ENCODE data around the gene KIF21A.
"Not testable (repeated sequence)": the region's sequence is repeated elsewhere in the genome, so short reads cannot be mapped to it uniquely, and the experiment has no call there.

The KIF21A gene

GRCh38 chr12:39332661-39333175, 110.2 kb downstream of the KIF21A start:
- no peak for DNase-seq

DNA sequence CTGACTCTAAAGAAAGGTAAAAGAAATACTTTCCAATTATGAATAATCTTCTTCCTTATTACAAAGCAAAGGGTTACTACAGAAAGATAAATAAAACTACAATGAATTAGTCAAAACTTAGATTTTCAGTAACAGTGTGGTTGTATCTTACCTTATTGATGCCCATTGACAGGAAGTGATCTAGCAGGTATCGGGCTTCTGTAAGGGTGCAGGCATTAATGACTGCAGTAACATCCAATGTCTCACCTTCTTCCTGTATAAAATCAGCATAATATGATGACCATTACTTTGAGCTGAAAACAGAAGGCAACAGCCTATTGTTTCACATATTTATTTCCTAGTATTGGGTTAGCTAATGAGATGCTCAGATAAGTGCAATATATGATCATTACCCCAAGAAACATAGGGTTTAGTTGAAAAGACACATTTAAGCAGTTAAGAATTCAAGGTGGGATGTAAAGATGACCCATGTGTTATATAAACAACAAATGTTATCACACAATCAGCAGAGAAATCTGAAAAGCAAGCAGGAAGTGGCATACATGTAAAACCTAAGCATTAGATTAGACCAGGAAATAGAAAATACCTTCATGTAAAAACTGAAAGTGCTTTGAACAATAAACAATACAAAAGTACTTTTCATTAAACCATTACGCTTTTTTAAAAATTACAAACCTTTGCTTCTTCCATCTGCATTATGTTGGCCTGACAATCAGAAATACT, 111.2 kb downstream of the KIF21A start:
- DNase-seq = no peak

- no peak for DNase-seq
Observed at GRCh38 chr12:39329876-39330275, 113.0 kb downstream of the KIF21A start.

DNA sequence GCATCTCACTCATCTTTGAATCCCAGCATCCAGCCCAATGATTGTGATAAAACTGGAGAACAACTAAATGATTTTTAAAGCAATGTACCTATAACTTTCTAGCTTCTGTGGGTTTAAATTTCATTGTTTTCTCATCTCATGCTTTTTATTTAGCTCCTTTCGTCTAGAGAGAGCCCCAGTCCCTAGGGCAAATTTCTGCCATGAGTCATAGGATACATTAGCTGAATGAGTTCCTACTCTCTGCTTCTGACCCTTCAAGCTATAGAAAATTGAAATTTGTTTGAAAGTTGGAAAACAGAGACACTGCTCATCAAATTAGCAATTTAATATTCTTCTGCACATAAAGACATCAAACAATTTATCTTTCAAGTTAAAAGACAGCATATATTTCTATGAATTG, 113.9 kb downstream of the KIF21A start:
- no peak for DNase-seq

DNA sequence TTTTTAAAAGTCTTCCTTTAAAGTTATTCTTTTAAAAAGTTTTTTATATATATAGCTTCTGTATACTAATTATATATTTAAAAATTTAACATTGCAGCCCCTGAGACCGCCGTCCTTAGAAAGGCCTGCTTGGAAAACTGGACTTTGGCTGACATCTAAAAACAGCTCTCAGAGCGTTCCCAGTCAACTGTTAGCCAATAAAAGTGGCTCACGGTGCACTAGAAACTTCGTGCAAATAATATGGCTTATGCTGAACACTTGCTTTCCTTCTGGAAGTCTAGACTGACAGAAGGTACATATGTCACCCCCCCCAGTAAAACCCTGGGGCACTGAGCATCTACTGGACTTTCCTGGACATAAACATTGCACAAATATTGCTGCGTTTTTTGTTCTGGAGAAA, 115.0 kb downstream of the KIF21A start:
- no peak for DNase-seq

- no peak for DNase-seq
Observed at GRCh38 chr12:39327510-39327909, 115.4 kb downstream of the KIF21A start.

- DNase-seq = no peak
Observed at GRCh38 chr12:39319180-39319579, 123.7 kb downstream of the KIF21A start.

GRCh38 chr12:39314547-39314946, 128.4 kb downstream of the KIF21A start:
- DNase-seq = no peak

- DNase-seq = no peak
Observed at GRCh38 chr12:39309516-39309915, 133.4 kb downstream of the KIF21A start.

- DNase-seq = no peak
Observed at GRCh38 chr12:39301422-39301821, 141.5 kb downstream of the KIF21A start.

- no peak for DNase-seq
Observed at GRCh38 chr12:39300799-39301198, 142.1 kb downstream of the KIF21A start.

DNA sequence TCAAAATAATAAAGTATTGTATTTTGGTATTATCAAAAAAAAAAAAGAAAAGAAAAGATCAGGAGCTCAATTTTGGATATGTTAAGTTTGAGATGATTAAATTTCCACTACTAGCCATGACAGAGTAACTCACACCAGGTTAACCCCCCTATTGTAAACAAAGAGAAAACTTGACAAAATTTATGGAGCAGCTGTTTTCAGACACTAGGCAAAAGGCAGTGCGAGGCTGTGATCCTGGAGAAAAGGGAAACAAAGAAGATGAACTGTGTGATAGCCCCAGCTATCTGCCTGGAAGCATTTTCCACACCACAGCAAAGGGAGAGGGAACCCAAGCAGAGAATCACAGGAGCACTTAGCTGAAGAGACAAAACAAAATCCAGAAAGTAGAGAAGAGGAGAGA, 145.0 kb downstream of the KIF21A start:
- DNase-seq = no peak

DNA sequence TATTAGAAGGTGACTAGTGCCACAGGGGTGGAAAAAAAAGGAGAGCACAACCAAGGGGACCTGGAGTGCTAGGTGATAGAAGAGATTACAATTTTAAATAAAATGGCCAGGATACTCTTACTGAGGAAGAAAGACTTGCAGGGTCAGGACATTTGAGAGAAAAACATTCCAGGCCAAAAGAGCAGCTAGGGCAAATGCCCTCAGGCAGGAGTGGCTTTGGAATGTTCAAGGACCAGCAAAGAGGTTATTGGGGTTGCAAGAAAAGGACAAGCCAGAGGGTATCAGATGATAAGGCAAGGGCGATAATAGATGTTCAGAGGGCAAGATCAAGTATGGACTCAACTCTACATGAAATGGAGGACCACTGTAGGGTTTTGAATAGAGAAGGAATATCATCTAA, 146.4 kb downstream of the KIF21A start:
- no peak for DNase-seq

- DNase-seq = not testable (repeated sequence)
Observed at GRCh38 chr12:39295593-39295992, 147.3 kb downstream of the KIF21A start.

GRCh38 chr12:39294715-39295114, 148.2 kb downstream of the KIF21A start:
- DNase-seq = no peak

GRCh38 chr12:39292125-39292630, 150.7 kb downstream of the KIF21A start:
- no peak for DNase-seq

- no peak for DNase-seq
Observed at GRCh38 chr12:39287817-39288216, 155.1 kb downstream of the KIF21A start.

- no peak for DNase-seq
Observed at GRCh38 chr12:39287409-39287808, 155.5 kb downstream of the KIF21A start.

DNA sequence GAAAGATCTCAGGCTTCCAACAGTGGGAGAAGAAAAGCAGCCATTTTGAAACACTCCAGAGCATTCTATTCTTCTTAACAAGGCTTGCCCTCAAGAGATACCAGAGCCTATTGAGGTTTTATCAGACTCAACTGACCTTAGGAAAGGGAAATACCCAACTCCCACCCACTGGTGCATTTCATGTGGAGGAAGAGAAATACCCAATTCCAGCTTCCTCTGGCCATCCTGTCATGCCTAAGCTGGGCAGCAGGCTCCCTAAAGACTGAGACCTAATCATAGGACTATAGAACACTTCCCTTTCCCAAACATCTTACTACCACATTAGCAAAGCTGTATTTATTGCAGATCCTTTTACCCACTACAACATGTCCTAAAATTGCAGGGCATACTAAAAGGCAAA, 164.5 kb downstream of the KIF21A start:
- DNase-seq = no peak

- no peak for DNase-seq
Observed at GRCh38 chr12:39277416-39277815, 165.5 kb downstream of the KIF21A start.

DNA sequence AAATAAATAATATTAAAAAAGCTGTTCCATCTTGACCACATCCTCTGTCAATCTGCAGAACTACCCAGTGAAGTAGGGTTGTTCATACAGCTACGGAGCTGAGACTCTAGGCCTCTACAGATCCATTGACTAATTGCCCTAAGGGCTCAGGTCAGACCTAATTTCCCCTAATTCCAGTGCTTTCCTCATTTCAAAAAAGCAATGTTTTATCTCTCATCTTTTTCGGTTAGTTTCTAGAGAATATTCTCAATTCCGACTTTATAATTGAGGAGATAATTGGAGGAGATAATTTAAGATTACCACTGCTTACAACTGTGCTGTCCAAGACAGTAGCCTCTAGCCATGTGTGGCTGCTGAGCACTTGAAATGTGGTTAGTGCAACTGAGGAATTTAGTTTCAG, 167.1 kb downstream of the KIF21A start:
- no peak for DNase-seq

DNA sequence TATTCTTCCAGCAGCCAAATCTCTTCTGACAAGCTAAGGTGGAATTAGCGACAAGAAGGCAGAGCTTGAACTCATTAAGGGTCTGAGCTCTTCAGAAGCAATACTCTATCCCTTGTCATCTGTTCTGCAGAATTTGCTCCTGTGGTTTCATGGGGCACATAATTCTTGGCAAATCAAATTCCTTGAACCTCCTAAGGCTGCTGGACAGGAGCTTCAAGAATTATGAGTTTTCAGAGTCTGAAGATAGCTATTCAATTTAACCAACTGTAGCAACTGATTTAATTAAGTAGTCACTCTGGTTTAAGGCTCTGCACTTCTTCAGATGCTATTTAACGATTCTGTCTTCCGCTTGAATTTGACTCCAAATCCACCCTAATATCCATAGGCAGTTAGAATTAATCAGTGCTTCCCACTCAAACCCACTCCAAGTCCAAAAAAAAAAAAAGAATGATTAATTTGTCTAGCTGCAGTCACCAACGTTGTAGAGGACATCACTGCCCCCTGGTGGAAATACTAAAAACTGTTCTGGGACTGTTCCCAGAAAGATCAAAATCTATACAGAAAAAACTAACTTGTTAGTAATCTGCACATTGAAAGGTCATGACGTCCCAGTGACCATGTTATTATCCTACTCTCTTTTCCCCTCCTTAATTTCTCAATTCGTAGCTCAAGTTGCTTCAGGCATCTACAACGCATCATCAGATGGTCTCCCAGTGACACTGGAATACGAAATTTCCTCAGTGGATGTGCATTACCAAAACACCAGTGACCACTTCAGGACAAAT, 169.9 kb downstream of the KIF21A start:
- DNase-seq = no peak

DNA sequence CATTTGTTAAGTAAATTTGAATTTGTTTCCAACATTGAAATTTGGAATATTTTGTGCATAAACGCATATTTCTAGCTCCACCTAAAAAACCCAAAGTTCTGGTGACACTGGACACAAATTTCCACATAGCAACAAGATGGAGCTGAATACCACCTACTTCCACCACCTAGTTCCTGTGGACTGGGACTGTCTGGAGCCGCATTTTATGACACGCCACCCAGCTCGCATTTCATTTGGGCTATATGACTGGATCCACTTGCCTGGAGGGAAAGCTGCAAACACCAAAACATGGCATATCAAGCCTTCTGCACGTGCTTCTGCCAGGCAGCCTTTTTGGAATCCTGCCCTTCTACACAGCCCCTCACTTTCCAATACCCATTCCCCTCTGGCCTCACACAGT, 173.4 kb downstream of the KIF21A start:
- no peak for DNase-seq

GRCh38 chr12:39267886-39268285, 175.0 kb downstream of the KIF21A start:
- no peak for DNase-seq

All from femur (tissue), 1 donor.